AG09309 (cell line): Measurements from ENCODE around the gene SGCE.

Experiments used
- DNase-seq: peaks from one replicate; pipeline ENCODE4 v3.0.0-alpha.2; 2010; ENCODE audit warnings: low read depth
- H3K4me3 ChIP-seq: 2 replicates; pipeline ENCODE4 v1.5.1; 2011; ENCODE audit warnings: mild to moderate bottlenecking, low read depth, low read length, moderate library complexity; ENCODE audit not compliant: control insufficient read depth
- TF ChIP-seq, protein P1 (sequence below): IDR thresholded peaks from 2 replicates; pipeline ENCODE4 v1.5.1; 2011; ENCODE audit warnings: mild to moderate bottlenecking, low read depth, low read length, inconsistent platforms; ENCODE audit not compliant: insufficient read depth, control insufficient read depth; ENCODE audit errors: missing control alignments

SGCE gene

DNA sequence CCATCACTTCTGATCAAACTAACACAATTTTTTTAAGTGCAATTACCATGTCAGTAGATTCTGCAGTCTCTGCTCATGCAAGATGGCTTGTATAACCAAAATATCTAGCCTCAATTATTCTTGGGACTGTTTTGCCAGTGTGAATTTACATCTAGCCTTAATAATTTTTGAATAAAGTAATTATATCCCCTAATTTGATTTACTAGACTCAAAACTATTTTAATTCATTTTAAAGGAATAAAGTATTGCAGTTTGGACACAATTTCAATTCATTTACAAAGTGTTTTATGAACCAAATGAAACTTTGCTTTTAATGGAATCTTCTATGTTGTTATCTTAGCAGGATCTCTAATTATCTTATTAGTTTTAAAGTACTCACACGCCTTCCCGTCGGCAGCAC lies 55.7 kb downstream of the SGCE start:
- no peak for DNase-seq
- TF ChIP-seq, protein P1, sequence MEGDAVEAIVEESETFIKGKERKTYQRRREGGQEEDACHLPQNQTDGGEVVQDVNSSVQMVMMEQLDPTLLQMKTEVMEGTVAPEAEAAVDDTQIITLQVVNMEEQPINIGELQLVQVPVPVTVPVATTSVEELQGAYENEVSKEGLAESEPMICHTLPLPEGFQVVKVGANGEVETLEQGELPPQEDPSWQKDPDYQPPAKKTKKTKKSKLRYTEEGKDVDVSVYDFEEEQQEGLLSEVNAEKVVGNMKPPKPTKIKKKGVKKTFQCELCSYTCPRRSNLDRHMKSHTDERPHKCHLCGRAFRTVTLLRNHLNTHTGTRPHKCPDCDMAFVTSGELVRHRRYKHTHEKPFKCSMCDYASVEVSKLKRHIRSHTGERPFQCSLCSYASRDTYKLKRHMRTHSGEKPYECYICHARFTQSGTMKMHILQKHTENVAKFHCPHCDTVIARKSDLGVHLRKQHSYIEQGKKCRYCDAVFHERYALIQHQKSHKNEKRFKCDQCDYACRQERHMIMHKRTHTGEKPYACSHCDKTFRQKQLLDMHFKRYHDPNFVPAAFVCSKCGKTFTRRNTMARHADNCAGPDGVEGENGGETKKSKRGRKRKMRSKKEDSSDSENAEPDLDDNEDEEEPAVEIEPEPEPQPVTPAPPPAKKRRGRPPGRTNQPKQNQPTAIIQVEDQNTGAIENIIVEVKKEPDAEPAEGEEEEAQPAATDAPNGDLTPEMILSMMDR, result no peak
- no peak overlapping the region for H3K4me3 ChIP-seq

DNA sequence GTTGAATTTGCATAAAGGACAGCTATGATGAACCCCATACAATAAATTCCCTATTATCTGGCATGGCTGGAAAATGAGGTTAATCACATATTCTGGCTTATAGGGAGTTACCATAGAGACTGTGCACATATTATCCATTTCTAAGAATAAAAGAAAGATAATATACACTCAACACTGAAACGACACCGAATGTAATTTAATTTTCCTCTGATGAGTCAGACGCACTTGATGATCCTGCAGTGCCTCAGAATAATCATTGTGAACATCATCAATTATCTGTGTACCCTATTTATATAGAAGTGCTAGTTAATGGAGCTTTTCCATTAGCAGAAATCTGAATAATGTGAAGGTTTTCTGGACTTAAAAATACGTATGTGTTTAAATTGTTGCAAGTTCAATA lies 60.2 kb downstream of the SGCE start:
- TF ChIP-seq, protein P1, result no peak
- no peak overlapping the region for H3K4me3 ChIP-seq
- DNase-seq, result no peak

GRCh38 chr7:94594882-94595281 lies 61.1 kb downstream of the SGCE start:
- DNase-seq, result no peak
- TF ChIP-seq, protein P1, result no peak
- H3K4me3 ChIP-seq, result no peak overlapping the region

DNA sequence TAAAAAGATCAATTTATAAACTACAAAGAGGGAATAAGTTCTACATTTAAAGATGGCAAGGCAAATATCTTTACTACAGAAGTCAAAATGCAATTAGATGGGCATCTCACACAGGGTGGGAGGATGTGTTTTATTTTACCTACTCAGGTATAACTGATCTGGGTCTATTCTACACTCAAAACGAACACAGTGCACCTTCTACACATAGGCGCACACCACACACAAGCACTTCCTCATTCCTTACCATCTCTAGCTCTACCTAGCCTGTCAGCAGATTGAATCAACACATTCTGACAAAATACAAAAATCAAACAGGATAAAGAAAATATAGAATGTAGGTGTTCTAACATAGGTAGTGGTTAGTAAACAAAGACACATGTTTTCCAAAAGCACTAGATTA lies 64.8 kb downstream of the SGCE start:
- H3K4me3 ChIP-seq, result no peak overlapping the region
- TF ChIP-seq, protein P1, result no peak
- no peak for DNase-seq

- TF ChIP-seq, protein P1, result no peak
- H3K4me3 ChIP-seq, result no peak overlapping the region
- no peak for DNase-seq
These were observed 65.3 kb downstream of the SGCE start for GRCh38 chr7:94590526-94591162.

DNA sequence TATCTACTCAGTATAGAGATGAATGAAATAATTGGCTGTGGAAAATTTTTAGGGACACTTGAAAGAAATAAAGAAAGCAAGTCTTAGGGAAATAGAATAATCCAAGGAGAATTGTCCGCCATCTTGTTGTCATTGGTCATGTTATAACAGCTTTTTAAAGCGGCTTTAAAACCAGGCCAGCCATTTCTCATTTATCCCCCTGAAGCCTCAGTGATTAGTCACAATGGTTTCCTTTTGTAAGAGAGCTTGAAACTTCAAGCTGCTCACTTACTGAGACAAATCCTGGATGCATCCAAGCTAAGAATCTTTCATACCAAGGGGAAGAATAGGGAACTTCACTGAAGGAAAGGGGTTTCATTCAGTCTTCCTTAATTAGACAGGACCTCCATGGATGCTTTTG lies 67.9 kb downstream of the SGCE start:
- no peak overlapping the region for H3K4me3 ChIP-seq
- DNase-seq, result no peak
- TF ChIP-seq, protein P1, result no peak
